GM03348 (cell line): ENCODE measurements around the gene PHLDB1.
"Not testable (repeated sequence)": the region's sequence is repeated elsewhere in the genome, so short reads cannot be mapped to it uniquely, and the experiment has no call there.

Source experiments
- DNase-seq: peaks from one replicate; pipeline ENCODE4 v3.0.0; 2012; ENCODE audit warnings: low spot score

PHLDB1 gene

DNA sequence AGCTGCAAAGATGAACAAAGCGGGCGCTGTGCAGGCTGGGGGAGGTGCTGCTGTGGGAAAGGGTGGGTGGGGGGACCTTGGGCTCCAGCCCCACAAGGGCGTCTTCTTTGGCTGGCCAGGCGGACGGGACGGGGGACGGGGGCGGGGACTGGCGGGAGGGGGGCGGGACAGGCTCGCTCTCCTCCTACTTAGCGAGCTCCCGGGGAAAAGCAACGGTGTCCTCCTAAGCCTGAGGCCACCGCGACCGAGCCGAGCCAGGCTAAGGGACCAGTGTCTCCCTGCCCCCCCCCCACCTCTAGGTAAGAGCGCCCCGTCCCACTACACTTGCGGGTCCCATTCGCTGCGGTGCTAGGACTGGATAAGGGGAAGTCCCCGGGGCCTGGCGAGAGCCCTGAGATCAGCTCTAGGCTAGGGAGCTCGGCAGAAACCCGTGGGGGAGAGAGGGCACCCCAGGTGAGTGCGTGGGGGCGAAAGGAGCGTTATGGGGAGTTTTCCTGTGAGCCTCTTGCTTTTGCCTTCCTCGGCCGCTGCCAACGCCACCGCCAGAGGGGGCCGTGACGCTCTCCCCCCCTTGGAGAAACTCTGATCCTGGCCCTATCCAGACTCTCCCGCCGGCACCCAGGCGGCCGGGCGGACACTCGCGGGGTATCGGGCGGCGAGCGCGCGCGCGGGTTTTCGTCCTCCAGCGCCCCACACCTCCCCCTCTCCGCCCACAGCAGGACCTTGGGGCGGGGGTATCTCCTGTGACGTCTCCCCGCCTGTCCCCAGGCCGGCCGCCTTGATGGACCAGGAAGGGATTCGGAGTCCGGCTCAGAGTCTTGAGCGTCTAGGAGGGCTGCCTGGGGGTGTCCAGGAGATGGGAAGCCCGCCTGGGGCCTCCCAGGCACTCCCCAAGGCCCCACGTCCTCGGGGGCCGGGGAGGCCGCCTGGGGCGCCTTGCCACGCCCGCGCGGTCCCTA is at the start of gene PHLDB1:
PHLDB1 (plus strand) TSS at position 215 of the 959 bp plus-strand sequence. CDS start 6,222 bp downstream, outside the sequence.
- DNase-seq: peak; percentile 87

DNA sequence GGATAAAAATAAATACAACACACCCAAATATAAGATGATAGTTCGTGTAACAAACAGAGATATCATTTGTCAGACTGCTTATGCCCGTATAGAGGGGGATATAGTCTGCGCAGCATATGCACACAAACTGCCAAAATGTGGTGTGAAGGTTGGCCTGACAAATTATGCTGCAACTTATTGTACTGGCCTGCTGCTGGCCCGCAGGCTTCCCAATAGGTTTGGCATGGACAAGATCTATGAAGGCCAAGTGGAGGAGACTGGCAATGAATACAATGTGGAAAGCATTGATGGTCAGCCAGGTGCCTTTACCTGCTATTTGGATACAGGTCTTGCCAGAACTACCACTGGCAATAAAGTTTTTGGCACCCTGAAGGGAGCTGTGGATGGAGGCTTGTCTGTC is 46.6 kb upstream of the PHLDB1 start:
- no peak for DNase-seq

DNA sequence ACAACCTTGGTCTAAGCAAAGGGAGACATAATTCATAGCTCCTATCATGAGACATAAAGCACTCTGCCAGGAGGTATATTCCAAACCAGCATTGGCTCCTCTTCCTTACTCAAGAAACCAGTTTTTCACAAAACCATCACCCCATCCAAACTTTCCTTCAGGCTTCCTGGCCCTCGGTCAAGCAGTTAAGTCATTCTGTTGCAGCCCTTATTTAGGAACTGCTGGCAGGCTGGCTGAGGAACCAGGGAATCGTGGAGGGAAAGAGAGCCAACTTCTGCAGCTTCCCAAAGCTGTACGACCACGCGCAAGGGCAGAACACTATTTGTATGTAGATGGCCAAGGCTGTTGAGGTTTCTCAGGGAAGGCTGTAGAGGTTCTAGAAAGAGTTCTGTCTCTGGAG is 42.4 kb upstream of the PHLDB1 start:
- peak; percentile 64 for DNase-seq

DNA sequence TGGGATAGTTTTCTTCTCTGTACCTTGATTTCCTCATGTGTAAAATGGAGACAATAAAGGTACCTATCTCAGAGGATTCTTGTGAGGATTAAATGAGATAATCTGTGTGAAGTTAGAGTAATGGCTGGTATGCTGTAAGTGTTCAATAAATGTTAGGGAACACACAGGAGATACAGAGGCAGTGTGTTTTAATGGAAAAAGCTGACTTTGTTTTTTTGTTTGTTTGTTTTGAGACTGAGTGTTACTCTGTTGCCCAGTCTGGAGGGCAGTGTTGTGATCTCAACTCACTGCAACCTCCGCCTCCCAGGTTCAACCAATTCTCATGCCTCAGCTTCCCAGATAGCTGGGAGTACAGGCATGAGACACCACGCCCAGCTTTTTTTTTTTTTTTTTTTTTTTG is 37.7 kb upstream of the PHLDB1 start:
- no peak for DNase-seq

DNA sequence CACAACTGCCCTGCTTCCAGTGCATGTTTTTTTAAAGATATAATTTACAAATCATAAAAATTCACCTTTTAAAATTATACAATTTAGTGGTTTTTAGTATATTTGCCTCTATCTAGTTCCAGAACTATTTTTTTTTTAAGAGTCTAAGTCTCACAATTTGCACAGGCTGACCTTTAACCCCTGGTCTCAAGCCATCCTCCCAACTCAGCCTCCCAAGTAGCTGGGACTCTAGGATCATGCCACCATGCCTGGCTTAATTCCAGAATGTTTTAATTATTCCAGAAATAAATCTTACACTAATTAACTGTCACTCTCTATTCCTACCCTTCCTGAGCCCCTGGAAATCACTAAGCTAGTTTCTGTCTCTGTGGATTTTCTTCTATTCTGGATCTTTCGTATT is 36.6 kb upstream of the PHLDB1 start:
- DNase-seq: no peak

DNA sequence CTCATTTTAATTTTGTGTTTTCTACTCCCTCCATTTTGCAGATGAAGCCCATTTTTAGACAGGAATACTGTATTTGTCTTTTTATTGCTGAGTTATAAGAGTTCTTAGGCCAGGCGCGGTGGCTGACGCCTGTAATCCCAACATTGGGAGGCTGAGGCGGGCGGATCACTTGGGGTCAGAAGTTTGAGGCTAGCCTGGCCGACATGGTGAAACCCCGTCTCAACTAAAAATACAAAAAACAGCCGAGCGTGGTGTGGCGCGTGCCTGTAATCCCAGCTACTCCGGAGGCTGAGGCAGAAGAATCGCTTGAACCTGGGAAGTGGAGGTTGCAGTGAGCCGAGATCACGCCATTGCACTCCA is 35.7 kb upstream of the PHLDB1 start:
- DNase-seq: not testable (repeated sequence)

DNA sequence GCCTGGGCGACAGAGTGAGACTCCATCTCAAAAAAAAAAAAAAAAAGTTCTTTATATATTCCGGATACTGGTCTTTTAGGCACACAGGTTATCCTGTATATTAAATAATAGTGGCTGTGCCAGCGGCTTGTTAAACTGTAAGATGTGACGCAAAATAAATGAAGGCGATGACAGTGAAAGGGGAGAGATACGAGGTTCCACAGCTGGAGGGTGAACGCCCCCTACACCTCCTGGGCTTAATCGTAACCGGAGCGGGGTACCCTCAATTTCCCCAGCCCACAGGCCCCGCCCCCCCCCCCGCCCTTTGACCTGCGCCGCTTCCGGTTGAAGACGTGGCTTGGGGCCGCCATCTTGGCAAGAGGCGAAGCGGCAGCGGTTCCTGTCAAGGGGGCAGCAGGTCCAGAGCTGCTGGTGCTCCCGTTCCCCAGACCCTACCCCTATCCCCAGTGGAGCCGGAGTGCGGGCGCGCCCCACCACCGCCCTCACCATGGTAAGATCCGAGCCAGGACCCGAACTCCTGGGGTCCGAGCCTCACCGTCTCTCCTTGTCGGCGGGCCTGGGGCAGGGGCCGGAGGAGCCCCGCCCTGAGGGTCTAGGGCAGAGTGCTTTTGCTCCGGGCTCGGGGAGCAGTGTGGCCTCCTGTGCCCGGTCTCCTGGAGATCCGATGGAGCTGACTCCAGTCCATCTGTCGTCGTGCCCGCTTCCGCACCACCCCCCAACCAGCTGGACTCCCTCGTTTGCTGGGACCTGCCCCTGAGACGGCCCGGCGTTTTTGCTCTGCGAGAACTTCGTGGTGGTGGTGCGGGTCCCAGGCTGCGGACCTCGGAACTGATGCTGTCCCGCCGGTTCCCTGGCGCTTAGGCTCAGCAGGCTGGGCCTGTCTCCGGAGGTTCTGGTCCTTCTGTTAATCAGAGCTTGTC is 35.1 kb upstream of the PHLDB1 start, which contains the start of gene ARCN1:
ARCN1 (plus strand) TSS at position 349 of the 920 bp plus-strand sequence; CDS start at position 488, 139 bp downstream.
- peak; percentile 92 for DNase-seq

DNA sequence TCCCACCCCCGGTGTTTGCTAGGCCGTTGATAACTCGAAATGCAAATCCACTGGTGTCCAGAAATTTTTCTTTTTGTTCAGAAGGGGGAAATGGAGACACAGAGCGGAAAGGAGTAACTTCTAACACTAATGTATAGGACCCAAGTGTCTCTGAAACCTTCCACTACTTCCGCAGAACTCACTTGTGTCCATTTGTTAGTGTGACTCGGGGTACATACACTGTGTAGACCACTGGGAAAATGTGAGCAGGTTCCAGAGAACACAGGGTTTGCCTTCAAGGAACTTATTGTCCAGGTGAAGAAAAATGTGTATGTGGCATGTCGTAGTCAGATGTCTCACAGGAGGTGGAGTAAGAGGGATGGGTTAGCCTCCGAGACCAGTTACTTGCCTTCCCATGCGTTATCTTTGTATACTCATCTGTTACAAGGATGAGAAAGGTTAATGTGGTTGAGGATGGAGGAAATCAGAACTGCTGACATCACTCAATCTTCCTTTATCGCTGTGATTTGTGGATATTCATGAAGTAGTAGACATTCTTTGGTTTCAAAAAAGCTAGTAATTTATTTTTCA is 34.3 kb upstream of the PHLDB1 start:
- DNase-seq: peak; percentile 50

DNA sequence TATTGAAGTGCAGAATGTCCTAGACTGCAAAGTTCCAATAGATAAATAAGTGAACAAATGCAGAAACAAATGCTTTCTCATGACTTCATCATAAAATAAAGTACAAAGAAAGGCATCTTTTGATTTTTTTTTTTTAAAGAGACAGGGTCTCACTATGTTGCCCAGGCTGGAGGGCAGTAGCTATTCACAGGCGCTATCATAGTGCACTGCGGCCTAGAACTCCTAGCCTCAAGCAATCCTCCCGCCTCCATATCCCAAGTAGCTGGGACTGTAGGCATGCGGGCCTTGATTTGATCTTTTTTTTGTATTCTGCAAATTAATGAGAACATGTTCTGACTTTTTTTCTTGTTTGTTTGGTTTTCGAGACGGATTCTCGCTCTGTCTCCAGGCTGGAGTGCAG is 32.8 kb upstream of the PHLDB1 start:
- no peak for DNase-seq

DNA sequence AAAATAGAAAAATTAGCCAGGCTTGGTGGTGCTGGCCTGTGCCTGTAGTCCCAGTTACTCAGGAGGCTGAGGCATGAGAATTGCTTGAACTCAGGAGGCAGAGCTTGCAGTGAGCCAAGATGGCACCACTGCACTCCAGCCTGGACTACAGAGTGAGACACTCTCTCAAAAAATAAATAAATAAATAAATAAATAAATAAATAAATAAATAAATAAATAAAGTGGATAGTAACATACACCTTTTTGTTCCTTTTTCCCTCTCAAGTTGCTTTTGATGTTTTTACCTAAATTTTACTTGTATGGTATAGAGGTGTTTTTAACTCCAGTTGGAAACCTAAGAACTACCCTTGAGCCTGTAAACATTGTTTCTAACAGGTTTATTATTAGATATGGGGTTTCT is 29.4 kb upstream of the PHLDB1 start:
- DNase-seq: not testable (repeated sequence)

DNA sequence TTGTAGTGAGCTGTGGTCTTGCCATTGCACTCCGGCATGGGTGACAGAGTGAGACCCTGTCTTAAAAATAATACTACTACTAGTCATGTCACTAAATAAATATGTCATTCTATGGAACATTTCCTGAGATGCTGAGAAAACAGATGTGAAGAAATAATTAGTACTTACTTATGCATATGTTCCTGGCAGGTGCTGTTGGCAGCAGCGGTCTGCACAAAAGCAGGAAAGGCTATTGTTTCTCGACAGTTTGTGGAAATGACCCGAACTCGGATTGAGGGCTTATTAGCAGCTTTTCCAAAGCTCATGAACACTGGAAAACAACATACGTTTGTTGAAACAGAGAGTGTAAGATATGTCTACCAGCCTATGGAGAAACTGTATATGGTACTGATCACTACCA is 26.4 kb upstream of the PHLDB1 start:
- no peak for DNase-seq

DNA sequence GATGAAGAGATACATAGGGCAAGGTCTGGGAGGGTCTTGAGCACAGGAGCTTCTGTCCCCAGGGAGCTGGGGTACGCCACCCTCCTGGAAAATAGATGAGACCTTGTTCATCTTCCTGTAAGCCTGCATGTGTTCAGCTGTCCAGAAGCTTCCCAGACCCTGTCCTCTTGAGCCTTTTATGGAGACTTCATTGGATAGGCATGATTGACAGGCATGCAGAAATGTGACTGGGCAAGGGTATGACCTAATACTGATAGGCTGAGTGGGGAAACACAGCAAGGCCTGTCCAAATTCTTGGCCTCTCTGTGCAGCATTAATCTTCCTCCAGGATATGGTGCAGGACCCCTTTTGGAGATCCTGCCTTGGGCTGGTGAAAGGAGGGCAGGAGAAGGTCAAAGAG is 19.5 kb upstream of the PHLDB1 start:
- DNase-seq: no peak

DNA sequence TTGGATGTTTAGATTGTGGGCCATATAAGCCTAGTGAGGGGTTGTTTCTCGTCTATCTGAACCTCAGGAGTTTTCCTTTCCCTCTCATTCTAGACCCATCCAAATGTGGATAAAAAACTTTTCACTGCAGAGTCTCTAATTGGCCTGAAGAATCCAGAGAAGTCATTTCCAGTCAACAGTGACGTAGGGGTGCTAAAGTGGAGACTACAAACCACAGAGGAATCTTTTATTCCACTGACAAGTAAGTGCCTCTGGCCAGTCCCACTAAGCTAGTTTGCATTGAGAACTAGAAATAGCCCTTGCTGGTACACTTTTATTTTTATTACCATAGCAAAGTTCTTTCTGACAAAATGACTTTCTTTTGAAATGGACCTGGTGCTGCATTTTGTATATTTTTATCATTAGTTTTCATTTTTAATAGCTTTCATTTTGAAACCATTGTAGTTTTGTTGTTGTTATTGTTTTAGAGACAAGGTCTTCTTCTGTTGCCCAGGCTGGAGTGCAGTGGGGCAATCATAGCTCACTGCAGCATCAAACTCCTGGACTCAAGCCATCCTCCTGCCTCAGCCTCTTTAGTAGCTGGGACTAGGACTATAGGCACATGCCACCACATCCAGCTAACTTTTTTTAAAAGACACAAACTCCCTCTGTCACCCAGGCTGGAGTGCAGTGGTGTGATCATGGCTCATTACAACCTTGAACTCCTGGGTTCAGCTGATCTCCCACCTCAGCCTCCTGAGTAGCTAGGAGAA is 14.6 kb upstream of the PHLDB1 start:
- peak; percentile 42 for DNase-seq

DNA sequence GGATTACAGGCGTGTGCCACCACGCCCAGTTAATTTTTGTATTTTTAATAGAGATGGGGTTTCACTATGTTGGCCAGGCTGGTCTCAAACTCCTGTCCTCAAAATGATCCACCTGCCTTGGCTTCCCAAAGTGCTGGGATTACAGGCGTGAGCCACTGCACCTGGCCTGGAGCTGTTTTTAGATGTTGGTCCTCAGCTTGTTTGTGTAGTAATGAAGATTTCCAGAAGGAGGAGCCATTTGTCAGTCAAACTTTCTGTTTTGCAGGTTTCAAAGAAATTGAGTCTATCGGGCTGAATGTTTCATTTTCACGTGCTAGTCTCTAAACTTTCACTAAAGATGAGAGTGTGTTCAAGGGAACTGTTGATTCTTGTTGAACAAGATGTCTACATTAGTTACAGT is 12.4 kb upstream of the PHLDB1 start:
- DNase-seq: not testable (repeated sequence)

DNA sequence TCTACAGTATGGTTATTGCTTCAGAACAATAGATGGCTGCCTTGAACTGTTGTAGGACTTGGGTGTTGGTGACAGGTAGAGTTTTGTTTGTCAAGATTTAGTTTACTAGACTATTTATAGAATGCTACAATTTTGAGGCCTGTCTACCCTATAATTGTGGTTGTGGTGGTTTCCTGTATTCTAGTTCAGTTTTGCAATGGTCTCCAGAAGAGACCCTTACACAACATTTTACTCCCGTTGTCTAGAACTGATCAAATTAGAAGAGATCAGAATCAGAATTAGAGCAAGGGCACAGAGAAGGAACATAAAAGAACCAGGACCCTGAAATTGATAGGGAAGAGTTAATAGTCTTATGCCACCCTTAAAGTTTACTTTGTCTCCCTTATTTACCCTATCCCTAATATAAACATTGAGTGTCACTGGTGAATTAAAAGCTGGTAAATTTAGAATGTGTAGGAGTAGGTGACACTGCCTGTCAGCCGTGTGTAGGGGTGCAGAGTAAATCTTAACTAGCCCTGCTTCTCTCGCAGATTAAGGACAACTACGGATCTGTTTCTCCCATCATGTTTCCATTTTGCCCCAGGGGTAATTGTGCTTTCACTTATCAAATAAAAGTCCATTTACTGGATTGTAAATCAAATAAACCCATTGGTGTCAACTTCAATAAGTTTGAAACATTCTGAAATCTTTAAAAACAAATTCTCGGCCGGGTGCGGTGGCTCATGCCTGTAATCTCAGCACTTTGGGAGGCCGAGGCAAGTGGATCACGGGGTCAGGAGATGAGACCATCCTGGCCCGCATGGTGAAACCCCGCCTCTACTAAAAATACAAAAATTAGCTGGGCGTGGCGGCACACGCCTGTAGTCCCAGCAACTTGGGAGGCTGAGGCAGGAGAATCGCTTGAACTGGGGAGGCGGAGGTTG is 10.9 kb upstream of the PHLDB1 start:
- no peak for DNase-seq

DNA sequence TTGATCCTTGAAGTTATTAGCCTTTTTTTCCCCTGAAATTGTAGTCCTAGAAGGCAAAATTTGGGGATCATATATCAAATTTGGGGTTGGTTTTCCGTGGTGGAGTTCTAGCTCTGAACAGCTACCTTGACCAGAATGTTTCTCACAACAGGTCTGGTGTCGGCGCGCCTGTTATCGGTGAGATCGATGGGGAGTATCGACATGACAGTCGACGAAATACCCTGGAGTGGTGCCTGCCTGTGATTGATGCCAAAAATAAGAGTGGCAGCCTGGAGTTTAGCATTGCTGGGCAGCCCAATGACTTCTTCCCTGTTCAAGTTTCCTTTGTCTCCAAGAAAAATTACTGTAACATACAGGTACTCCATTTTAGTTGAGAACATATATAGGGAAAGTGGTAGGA is 9.9 kb upstream of the PHLDB1 start:
- no peak for DNase-seq

DNA sequence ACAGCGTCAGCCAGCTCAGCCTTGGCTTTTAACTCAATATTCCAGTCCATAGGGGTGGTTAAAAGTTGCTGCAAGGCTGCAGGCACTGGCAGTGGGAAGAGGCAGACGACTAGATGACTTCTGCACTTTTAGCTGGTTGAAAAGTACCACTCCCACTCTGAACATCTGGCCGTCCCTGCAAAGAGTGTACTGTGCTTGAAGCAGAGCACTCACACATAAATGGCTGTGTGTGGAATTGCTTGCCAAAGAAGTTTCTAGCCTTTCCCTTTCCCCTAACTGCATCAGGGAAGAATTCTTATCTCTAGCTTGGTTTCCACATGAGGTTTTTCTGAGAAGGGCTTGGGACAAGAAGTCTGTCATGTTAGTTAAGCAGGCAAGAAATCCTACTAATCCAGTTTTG is 5.1 kb upstream of the PHLDB1 start:
- no peak for DNase-seq

DNA sequence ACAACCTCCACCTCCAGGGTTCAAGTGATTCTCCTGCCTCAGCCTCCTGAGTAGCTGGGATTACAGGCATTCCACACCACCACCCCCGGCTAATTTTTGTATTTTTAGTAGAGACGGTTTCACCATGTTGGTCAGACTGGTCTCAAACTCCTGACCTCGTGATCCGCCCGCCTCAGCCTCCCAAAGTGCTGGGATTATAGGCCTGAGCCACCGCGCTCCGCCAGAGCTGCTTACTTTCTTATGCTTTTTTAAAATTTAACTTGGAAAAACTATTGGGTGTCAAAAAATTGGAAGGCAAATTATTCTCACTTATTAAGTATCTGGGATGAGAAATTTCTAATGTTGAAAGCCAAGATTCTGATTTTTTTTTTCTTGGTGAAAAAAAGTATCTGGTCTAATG is 3.7 kb upstream of the PHLDB1 start:
- not testable (repeated sequence) for DNase-seq

DNA sequence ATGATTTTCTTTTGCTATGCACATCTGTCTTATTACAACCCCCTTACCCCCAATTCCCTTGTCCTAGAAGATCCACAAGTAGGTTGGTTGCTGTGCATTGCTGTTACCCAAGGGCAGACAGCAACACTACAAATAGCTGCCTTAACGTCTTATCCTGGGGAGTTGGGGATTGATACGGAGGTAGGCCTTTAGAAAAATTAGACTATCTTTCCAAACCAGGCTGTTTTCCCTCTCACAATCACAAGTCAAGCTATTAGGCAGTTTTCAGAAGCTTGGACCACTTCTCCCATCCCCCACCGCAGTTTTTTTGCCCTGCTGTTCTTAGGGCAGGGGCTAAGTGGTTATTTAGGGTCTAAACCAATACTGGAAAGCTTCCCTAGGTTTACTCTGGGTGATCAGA is 2.8 kb upstream of the PHLDB1 start:
- no peak for DNase-seq

DNA sequence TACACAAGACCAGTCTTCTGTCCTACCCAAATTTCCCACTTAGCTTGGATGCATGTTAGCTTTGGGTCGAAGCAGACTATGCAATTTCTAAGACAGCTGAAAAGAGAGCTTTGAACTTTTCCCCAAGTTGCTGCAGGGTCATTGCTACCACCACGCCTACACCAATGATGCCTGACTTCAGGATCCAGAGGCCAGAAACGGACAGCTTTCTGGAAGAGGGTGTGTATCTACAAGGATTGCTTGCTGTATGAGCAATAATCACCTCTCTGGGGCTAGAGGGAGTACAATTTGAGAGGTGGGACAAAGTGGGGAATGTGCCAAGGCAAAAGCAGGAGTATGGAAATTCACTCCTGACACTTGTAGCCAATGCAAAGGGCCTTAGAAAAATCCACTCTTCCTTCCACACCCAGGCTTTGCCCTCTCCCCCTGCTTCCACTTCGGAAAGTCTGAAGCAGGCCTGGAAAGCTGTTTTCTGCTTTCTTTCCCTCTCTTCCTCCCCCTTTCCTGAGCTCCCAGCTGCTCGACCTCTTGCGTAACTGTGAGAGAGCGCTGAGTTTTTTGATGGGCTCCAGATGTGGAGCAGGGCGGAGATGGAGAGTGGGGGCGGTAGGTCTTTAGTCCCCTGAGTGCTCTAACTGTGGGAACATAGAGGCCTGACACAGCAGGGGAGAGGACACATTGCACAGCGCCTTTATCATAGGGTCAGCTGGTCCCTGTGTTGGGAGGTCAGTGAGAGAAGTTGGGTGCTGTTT is 2.1 kb upstream of the PHLDB1 start:
- DNase-seq: peak; percentile 84
